NCI-H2196 treated with DMSO at 0.1 percent for 48 hours (cell line): ENCODE measurements around the gene CWF19L1.
A peak's percentile ranks its signal among the peaks of the same experiment; 100 is the strongest.

ENCODE experiments used
- DNase-seq: peaks from one replicate; lab custom pipeline; 2025; ENCODE audit not compliant: unreplicated experiment; lab: John Stamatoyannopoulos, UW

CWF19L1 gene

DNA sequence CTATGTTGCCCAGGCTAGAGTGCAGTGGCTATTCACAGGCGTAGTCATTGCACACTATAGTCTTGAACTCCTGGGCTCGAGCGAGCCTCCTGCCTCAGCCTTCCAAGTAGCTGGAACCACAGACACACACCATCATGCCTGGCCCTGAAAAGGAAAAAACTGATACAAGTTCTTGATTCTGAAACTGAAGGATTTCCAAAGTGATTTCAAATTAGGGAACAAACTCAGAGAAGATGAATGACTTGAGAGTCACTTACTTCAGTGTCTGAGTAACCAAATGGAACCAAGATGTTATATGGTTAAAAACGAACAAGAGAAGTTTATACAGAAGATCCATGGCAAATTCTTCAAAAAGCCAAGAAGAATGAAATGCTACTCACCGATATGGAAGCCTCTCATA lies 14.4 kb downstream of the CWF19L1 start:
- DNase-seq = no peak

DNA sequence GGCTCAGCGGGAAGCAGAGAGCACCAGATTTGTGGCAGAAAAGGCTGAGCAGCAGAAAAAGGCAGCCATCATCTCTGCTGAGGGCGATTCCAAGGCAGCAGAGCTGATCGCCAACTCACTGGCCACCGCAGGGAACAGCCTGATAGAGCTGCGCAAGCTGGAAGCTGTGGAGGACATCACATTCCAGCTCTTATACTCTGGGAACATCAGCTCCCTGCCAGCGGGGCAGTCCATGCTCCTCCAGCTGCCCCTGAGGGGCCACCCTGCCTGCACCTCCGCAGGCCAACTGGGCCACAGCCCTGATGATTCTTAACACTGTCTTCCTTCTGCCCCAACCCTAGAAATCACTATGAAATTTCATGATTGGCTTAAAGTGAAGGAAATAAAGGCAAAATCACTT lies 18.6 kb downstream of the CWF19L1 start:
- no peak for DNase-seq

DNA sequence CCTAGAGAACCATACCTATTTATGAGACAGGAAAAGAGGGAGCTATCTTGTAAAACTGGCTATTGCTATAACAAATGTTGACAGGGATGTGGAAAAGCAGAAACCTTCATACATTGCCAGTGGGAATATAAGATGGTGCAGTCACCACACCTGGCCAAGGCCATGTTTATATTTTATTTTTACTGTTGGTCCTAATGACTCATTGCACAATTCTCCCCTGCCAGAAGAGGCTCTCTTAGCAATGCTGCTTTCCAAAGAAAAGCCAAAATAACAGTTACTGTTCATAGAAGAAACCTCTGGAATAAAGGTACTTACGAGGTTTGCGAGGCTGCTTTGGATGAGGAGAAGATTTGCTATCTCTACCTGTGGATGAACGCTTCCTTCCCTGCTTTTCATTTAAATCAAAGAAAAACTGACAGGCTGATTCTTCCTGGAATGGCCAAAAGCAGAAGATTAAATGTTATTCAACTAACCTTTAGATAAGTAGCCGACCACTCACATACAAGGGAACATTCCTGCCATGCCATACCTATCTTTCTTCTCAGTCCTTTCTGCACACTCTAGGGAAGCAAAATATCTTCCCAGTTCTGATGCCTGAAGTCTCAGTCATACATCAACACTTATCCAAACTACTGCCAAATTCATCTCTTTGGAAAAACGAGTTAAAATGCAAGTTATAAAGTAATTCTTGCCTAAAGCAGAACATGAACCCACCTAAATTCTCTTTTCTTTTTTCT lies 21.8 kb downstream of the CWF19L1 start:
- DNase-seq = no peak

DNA sequence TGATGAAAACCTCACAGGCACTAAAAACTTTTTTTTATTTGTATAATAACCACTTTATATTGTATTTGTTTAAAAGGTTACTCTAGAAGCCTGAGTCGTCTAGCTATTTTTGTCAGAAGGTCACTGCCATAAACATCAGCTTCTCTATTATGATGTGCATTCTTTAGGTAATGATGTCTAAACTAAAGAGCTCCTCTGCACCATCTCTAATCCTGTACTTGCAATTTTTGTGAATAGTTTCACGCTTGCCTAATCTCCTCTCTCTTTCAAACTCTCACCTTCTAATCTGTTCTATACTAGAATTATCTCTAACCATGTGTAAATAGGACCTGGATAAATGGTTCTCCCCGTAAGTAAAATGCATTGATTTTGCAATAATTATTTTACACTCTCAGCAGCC lies 27.6 kb downstream of the CWF19L1 start:
- DNase-seq = no peak

DNA sequence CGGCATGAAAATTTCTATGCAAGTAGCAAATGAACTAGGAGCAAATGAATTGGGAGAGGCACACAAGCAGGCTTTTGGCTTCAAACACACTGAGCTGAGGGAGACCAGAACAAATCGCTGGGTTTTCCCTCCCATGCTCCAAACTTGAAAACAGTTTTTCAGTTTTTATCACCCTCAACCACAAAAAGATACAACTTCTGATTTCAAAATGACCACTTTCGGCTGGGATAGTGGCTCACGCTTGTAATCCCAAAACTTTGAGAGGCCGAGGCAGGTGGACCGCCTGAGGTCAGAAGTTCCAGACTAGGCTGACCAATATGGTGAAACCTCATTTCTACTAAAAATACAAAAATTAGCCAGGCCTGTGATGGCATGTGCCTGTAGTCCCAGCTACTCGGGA lies 29.0 kb downstream of the CWF19L1 start:
- DNase-seq = no peak

DNA sequence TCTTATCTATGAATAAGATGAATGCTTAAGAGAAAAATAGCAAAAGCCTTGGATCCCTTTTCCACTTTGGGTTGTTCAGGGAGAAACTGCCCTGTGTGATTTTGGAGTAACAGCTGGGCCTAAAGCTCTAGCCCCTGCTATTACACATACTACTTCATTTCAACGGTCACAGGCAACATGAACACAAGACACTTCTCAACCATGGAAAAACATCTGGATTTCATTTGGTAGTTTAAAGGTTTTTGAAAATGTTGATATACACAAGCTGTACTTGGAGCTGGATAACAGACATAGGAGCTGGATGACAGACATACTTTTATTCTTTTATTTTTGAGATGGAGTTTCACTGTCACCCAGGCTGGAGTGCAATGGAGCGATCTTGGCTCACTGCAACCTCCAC lies 35.3 kb downstream of the CWF19L1 start:
- no peak for DNase-seq

DNA sequence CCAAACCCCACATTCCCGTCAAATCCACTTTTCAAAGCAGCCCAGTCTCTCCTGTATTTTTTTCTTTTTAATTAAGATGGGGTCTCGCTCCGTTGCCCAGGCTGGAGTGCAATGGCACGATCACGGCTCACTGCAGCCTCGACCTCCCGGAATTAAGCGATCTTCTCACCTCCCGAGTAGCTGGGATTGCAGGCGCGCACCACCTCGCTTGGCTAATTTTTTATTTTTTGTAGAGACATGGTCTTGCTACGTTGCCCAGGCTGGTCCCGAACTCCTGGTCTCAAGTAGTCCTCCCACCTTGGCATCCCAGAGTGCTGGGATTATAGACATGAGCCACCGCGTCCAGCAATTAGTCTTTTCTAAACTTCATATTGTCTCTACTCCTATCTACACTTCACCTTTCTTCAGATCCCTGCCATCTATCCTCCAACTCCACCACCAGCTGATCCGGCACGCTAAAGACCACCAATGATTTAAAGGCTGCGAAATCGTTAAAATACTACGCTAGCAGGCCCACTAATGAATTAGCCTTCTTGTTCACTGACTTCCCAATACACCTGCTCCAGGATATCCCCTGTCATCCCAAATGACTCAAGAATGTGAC lies 37.5 kb downstream of the CWF19L1 start:
- DNase-seq = no peak

DNA sequence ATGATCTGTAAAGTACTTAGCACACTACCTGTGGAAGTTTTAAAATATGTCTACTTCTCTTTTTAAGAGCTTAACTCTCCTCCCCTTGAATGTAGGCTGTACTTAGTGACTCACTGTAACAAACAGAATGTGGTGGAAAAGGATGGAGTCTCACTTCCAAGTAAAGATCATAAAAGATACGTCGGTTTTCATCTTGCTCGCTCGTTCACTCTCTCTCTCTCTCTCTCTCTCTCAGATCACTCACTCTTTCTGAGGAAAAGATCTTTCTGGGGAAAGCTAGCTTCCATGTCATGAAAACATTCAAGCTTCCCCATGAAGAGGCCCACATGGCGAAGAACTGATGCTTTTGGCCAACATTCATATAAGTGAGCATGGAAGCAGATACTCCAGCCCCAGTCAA lies 43.6 kb downstream of the CWF19L1 start:
- no peak for DNase-seq

DNA sequence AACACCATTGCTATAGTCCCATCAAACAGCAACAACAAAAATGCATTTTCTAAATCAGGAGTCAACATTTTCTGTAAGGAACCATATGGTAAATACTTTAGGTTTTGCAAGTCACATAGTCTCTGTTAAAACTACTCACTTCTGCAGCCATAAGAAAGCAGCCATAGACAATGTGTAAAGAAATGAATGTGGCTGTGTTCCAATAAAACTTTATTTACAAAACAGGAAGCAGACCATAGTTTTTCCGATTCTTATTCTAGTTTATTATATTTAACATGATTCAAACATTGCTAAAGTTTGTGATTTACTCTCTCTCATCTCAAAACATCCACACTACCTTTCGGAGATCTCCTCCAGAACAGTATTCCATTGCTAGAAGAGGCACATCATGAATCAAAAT lies 44.9 kb downstream of the CWF19L1 start:
- DNase-seq = no peak

DNA sequence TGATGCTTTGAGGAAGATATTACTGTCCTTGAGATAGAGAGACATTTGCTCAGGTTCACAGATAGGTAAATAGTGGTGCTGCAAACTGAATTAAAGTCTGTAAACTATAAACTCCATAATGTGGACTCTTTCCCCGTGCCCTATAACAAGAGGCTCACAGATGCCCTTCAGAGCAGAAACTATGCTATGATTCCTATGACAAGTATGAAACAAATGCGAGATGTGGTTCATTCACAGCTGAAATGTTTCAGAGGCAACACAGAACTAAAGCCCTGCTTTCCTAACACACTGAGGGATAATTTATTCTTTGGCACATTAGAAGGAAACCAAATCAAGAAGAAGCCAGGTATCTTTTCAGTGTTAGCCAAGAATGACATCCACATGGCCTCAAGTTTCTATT lies 51.4 kb downstream of the CWF19L1 start:
- DNase-seq = no peak

DNA sequence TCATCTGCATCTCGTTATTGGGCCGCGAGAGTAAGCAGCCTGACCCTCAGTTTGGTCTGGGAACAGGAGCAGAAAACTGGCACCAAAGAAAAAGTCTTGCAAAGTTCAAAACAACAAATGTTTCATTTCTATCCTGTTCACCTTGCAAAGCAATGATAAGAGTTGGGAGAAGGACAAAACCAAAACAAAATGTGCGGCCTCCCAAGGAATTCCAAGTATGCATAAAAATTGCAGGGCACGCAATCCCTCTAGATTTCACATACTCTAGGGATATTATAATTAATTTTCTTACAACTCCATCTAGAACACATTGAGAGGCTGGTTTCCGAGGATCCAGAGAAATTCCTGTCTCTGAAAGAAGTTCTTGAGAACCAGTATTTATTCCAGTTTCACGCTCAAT lies 58.1 kb downstream of the CWF19L1 start:
- DNase-seq = no peak

DNA sequence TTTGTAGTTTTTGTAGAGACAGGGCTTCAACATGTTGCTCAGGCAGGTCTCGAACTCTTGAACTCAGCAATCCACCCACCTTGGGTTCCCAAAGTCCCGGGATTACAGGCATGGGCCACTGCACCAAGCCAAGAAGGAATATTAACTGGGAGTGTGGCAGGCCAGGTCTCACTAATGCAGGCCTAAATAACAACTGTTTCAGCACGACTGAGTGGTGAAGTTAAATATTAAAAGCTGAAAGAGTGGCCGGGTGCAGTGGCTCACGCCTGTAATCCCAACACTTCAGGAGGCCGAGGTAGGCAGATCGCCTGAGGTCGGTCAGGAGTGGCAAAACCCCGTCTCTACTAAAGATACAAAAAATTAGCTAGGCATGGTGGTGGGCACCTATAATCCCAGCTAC lies 59.2 kb downstream of the CWF19L1 start:
- DNase-seq = no peak

DNA sequence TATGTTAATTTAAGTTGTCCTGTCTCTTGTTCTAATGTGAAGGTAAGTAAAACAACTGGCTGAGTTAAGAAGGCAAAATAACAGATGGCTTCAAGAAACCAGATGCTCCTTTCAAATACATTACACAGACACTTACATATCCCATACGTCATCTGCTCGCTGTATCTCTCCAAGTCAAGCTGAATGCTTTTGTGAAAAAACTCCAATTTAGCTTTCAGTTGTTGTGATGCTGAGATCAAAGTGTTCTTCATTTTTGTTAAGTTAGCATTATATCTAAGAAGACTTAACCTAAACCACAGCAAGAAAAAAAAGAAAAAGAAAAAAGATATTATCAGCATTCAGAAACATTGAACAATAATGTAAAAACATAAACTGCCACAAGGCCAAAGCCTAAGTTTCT lies 63.1 kb downstream of the CWF19L1 start:
- no peak for DNase-seq

DNA sequence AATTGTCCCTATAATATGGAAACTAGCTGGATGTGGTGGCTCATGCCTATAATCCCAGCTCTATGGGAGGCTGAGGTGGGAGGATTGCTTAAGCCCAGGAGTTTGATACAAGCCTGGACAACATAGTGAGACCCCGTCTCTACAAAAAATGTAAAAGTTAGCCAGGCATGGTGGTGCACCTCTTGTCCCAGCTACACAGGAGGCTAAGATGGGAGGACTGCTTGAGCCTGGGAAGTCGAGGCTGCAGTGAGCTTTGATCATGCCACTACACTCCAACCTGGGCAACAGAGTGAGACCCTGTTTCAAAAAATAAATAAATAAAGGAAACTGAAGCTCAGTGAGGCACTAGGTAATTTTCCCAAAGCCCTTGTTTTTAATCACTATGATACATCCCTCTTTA lies 65.9 kb downstream of the CWF19L1 start:
- DNase-seq = no peak

DNA sequence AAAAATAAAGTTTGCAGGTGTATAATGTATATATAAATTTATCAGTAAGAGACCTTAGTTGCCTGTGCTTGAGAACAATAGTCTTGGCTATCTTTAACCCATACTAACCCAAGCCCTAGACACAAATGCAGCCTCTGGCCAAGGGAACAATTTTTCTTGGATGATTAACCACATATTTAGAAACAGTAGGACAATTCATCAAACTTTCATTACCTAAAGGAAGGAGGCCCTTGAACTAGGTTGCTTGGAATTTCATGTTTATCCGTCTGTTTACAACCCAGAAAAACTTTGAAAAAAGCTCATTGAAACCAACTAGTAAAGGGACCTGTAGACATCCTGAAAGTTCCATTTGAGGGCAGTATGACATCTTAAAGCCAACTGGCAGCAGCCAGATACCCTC lies 72.7 kb downstream of the CWF19L1 start:
- no peak for DNase-seq

DNA sequence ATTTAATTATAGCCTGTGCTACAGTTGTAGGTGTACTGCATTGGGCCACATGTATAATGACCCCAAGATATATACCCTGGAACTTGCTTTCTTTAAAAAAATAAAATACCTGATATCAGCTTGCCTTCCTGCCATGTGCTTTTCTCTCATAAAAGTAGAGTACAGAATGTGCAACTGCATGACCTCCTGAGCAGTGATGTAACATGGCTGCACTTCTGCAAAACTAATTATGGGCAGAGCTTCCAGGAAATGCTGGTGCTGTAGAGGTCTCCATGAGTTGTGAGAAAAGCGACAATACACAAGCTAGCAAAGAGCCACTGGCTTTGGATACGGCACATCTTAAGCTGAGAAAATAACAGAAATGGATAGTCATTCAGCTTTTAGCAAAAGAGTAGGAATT lies 75.1 kb downstream of the CWF19L1 start:
- no peak for DNase-seq

DNA sequence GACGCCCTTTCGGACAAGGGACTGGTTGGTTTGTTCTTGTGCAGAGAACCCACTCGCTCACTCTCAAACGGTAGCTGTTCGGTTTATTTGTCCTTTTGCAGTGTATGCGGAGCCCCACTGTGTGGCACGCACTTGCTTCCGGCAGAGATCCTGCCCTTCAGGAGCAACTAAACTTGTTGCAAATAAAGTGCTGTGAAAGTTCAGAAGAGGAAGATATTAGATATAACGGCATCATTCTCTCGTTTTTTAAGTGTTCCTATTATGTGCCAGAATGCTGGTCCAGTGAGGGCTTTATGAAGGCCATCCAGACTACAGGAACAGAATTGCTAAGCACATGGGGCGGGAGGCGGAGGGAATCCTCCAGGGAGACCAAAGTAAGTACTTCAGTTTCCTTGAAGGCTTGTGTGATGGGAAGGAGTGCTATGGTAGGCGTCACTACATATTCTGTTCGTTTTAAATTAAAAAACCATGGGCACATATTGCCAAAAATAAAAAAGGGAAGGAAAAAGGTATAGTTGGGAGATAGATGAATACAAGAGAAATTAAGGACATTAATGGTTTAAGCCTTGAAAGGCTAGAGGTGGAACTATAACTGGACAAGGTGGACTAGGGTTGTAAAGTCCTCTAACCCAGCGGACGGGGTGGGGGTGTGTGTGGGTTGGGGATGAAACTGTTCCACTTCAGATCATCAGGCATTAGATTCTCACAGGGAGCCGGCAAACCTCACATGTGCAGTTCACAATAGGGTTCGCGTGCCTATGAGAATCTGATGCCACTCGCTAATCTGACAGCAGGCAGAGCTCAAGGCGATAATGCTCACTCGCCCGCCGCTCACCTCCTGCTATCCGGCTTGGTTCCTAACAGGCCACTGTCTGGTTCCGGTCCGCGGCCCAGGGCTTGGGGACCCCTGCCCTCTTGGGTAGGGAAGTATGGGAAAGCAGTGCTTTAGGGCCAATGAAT lies 80.9 kb downstream of the CWF19L1 start:
- no peak for DNase-seq

DNA sequence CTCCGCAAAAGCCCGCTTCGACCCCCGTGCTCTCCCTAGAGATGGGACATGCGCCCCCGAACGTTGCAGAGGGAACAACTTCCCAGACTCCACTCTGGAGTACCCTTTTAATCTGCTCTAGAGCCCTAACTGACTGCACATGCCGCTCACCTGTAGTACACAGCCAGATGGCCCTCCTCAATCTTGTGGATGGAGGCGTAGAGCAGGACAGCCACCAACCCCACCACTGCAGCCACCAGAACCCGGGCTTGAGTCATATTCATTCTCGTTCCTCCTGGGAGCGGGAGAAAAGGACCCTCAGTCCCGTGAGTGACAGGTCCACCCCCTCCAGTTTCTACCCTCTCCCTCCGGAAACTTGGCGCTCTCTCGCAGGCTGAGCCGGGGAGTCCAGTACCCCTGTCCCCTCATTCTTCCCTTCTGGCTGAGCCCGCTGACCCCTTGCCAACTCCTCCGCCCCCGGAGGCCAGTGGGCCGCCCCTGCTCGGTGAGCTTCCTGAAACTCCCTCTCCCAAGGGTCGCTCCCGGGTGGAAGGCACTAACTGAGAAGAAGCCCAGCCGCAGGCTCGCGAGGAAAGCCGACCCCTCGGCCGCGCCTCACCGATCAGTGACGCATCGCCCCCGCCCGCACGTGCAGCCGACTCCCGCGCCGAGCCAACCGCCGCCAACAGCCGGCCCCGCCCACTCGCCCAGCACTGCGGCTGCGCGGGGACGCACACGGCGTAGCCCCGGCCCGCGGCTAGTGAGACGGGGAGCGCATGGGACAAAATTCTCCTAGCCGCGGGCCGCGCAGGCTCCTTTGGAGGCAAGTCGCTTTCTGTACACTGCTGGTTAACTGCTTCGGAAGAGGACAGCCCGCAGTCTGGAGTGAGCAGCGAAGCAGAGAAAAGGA lies 81.8 kb downstream of the CWF19L1 start, which contains the start of gene ERLIN1:
Gene ERLIN1, minus strand, starts transcription at position 666 of the 889 bp plus-strand sequence. Its CDS starts 403 bp downstream, at position 263.
- peak; percentile 38 for DNase-seq

DNA sequence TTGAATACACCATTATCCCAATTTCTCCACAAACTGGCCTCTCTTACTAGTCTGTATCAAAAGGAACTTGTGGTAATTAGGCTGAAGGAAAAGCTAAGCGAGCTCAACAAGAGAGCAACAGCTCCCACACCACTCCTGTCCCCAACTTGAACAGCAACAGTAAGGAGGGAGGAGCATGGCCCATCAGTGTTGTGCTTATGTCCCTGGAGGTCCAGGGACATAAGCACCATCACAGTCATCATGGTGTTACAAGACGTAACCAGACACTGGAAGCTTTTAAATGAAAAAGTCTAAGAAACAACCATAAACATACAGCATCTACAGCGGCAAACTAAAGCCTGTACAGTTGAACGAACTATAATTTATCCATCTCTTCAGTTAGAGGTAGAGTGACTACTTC lies 82.6 kb downstream of the CWF19L1 start:
- DNase-seq = no peak

DNA sequence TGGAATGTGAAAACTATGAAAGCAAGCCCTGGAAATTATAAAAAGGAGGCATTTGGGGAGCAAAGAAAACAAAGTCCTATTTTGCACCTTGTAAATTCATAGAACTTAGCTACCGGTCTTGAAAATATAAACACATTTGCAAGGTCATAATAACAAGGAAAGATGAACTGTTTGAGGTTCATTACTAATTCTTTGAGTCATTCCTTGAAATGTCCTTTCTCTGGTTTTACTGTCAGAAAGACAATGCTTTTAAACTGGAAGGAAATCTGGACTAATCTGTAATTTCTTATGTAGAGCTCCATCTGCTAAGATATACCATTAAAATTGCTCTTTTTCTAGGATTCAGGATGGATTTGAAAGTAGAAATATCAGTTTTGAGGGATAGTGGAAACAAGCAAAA lies 83.0 kb downstream of the CWF19L1 start:
- no peak for DNase-seq

DNA sequence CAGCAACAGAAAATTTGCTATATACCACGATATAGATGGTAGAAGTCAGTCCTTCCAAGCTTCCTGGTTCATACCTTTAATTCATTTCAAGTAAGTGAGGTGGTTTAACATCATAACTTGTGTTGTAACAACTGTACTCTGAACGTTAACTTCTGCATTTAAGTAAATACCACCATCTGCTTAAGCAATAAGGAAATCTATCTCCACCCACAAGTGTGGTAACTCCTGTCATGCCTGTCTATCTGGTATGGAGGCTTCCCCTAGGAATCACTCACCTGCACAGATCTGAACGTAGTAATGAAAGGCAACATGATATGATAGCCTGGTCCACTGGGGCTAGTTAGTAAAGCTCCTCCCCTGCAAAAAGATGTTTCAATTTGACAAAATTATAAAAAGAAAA lies 84.0 kb downstream of the CWF19L1 start:
- DNase-seq = no peak
